TTC549 (cell line): ENCODE results near the gene SPCS1.

Experiments
- FAIRE-seq: peaks from 2 replicates; lab custom pipeline; 2012; peaks lifted over from hg19 to GRCh38; lab: Jason Lieb, UNC

The SPCS1 gene

DNA sequence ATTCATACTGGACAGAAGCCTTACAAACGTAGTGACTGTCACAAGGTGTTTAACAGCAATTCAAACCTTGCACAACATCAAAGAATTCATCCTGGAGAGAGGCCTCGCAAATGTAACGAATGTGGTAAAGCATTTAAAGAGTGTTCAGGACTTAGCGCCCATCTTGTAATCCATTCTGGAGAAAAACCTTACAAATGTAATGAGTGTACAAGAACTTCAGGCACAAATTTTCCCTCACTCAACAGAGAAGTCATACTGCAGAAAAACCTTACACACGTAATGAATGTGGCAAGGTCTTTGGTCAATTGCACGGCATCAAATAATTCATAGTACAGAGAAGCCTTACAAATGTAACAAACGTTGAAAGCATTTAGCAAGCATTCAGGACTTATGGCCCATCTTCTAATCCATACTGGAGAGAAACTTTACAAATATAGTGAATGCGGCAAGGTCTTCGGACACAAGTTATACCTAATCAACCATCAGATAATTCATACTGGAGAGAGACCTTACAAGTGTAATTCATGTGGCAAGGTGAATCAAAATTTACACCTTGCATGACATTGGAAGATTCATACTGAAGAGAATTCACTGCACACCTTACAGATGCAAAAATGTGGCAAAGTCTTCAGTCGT, 27.5 kb downstream of the SPCS1 start:
- FAIRE-seq, result no peak

DNA sequence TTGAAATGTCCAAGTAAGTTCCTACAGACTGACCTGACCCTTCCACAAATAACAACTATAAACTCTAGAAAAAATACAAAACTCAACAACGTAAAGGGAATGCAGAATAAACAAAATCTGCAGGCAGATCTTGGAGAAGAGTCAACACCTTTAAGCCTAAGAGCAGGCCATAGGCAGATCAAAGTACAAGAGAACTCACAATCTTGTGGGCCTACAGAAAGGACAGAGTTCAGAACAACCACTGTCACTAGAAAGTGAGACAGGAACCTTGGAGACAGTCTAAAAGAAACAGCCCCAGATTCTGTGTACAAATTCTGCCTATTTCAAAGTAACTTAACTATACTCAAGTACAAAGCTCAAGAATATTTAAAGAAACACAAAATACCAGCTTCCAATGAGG, 33.8 kb downstream of the SPCS1 start:
- FAIRE-seq, result no peak

DNA sequence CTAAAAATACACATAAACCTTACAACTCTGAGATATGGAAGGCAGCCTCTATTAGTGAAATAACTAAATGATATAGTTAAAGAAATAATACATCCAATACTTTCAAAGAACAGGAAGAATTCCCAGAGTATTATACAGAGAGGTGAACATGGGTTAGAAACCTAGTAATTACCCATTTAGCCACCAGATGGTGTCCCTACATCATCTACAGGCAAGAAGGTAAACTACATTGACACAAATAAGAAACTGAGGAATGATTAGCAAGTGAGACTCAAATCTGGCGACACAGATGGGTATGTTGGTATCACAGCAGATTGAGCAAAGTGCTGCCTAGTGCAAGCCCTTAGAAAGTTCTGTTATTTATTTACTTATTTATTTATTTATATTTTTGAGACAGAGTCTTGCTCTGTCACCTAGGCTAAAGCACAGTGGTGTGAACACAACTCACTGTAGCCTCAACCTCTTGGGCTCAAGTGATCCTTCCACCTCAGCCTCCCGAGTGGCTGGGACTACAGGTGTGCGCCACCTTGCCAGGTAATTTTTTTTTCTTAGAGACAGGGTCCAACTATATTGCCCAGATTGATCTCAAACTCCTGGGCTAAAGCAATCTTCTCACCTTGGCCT, 36.6 kb downstream of the SPCS1 start:
- FAIRE-seq, result peak; percentile 60

DNA sequence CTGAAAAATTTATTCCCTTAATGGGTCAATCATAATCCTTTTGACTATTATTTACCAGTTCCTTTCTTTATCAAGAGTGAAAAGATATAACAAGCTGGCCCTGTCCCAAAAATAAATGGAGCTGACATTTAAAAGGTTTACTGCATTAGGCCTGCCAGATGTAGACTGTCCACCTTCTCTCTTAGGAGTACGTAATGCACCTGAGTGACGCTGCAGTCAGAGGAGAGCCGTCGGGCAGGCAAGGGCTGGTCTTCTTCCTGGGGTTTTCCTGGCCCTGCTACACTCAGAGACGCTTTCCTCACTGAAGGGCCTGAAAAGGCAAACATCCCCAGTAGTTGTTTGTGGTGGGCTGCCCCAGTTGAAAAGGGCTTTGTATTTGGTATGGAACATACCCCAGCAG, 37.2 kb downstream of the SPCS1 start:
- no peak for FAIRE-seq

DNA sequence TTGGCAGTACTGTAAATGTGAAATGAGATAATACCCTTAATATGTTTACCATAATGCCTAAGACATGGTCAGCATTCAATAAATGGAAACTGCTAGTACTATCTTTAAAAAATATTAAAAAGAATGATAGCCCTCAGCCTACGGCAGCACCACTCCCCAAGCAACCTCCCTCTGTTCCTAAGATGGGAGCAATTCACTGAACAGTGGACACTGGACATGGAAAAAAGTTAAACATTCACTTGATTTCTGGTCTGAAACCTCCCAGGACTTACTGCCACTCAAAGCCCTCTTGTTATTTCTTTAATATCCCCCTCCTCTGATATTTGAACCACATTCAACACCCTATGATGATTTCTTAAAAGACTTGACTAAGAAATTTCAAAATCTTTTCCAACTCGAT, 37.8 kb downstream of the SPCS1 start:
- no peak for FAIRE-seq

DNA sequence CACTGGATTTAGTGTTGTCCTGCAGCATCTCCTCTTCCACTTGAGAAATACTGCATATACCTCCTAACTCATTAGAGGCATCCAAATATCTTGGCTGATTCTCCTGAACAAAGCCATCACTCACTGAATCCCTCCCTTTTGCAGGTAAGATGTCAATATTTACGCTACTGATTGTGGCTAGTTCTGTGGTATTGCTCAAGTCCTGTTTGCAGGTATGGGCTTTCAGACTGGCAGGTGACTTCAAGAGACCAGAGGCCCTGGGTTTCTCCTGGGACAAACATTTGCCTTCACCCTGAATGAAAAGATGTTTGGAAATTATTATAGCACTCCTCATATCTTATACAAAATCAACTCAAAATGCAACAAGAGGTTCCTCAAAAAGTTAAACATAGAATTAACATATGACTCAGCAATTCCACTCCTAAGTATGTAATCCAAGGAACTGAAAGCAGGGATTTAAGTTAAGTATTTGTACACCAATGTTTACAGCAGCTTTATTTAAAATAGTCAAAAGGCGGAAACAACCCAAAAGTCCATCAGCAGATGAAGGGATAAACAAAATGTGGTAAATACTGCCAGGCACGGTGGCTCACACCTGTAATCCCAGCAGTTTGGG, 46.2 kb downstream of the SPCS1 start:
- FAIRE-seq, result no peak

DNA sequence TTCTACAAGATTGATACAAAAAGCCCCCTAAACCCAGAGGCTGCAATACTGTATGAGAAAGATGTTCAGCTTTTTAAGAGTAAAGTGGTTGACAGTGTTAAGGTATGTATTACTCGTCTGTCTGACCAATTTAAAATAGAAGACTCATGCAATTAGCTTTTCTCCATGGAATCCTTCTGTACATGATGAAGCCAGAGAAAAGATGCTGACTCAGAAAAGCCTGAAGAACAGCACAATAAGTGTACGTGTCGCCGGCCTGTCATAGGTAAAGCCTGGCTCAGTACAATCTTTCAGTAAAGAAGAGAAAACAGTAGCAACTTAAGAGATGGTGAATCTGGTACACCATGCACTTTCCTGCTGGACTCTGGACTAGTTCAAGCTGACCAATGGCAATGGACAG, 48.5 kb downstream of the SPCS1 start:
- FAIRE-seq, result no peak

DNA sequence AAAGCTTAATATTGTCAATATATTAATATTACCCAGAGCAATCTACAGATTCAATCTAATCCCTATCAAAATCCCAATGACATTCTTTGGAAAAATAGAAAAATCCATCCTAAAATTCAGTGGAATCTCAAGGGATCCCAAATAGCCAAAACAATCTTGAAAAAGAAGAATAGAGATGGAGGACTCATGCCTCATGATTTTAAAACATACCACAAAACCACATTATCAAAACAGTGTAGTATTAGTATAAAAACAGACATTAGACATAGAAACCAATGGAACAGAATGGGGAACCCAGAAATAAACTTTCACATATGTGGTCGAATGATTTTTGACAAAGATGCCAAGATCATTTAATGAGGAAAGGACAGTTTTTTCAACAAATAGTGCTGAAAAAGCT, 50.2 kb downstream of the SPCS1 start:
- FAIRE-seq, result no peak
